ENCODE measurements around the gene ADAMTS18.

The ADAMTS18 gene

DNA sequence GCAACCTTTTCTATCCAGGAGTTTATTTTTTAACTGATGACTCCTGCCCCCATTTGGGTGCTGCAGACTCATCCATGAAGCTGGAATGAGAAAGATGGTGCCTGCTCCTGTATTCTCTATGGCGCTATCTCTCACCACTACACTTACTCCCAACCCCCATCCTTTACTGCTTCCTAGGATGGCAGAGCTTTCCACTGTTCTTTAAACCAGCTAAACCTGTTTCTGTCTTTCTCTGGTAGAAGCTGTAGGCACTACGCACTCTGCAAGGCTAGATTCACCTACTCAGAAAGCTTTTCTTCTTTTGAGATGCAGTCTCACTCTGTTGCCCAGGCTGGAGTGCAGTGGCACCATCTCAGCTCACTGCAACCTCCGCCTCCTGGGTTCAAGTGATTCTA is 47.0 kb downstream of the ADAMTS18 start:
- Histone ChIP-seq H3K4me1 (ENCODE audit: control insufficient read depth, insufficient read depth, low read length) (no peaks in the 10 kb centered on the region), H3K4me2 (ENCODE audit: low read length) (no peak overlapping the region), H3K4me3 (ENCODE audit: low read length) (no peak overlapping the region)

DNA sequence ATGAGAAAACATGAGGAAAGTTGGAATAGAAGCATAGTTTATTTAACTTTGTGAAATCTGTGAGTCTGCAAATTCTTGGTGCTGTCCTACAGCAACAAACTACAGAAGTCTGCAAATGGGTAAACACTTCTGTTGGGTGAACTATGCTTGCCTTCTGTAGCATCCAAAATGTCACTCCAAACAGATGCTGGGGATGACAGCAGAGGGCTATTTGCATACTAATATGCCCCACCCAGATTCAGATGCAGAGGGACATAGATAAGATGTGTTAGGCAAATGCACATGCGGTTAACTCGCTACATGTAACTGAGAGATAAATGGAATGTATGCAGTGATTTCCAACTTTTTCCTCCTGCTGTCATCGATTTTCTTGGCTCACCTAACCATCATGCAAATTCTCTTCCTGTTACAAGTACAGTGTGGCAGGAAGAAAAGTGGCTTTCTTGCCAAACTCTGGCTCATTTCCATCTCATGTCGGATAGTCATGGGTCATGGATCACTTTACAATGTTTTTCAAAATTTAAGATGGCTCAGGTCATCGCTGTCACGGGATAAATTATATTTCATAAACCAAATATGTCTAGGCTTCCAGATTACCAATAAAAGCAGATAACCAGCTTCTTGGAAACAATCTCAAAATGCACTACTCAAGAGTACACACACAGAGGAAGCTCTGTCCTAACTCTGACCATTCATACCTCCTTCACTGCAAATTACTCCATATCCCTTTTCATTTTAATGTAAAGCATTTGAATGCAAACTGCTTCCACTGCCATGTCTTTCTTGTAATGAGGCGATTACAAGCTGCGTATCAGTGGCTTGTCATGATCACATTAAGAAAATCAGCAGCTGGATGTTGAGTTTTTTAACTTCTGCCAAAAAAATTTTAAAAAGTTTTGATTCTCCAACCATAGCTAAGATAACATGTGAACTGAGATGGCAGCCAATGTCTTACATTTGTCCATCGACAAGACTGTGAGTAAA is 47.7 kb downstream of the ADAMTS18 start:
- no peak overlapping the region for H3K4me2 ChIP-seq (ENCODE audit: low read length)
- H3K27me3 ChIP-seq (ENCODE audit: control insufficient read depth, insufficient read depth, low read length) = peaks cover 3% of the 10 kb centered on the region
- no peaks in the 10 kb centered on the region for H3K4me1 ChIP-seq (ENCODE audit: control insufficient read depth, insufficient read depth, low read length)
- H3K9ac ChIP-seq (ENCODE audit: low read depth, low read length) = no peak overlapping the region
- H3K4me3 ChIP-seq (ENCODE audit: low read length) = no peak overlapping the region
- no peaks in the 10 kb centered on the region for H3K9me3 ChIP-seq (replicated peaks; ENCODE audit: low read length)
- H3K36me3 ChIP-seq (ENCODE audit: insufficient read depth, low read length) = no peaks in the 10 kb centered on the region

More for the DNA sequence above, 47.0 kb downstream of the ADAMTS18 start:
- Histone ChIP-seq H3K27me3 (ENCODE audit: control insufficient read depth, insufficient read depth, low read length) (peaks cover 3% of the 10 kb centered on the region), H3K36me3 (ENCODE audit: insufficient read depth, low read length) (no peaks in the 10 kb centered on the region), H3K9ac (ENCODE audit: low read depth, low read length) (no peak overlapping the region), H3K9me3 (replicated peaks; ENCODE audit: low read length) (no peaks in the 10 kb centered on the region)

DNA sequence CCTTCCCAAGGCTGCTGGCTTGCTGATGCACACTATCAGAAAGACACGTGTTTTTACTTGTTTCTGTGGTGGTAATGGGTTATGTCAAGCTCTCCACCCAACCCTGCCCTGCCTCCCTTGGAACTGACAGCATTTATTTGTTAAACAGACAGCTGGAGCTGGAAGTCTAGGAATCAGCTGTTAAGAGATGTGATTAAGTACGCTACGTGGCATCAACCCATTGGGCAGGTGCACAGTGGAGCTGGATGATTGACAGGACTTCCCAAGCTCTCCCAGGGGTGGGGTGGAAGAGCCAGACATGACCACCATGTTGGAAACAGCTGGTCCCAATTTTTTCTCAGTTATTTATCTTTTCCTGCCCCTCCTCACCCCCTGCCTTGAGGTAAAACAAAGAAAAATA is 49.4 kb downstream of the ADAMTS18 start:
- no peak overlapping the region for H3K4me2 ChIP-seq (ENCODE audit: low read length)
- H3K36me3 ChIP-seq (ENCODE audit: insufficient read depth, low read length) = no peaks in the 10 kb centered on the region
- no peak overlapping the region for H3K9ac ChIP-seq (ENCODE audit: low read depth, low read length)
- no peaks in the 10 kb centered on the region for H3K4me1 ChIP-seq (ENCODE audit: control insufficient read depth, insufficient read depth, low read length)
- H3K4me3 ChIP-seq (ENCODE audit: low read length) = no peak overlapping the region
- peaks cover 3% of the 10 kb centered on the region for H3K27me3 ChIP-seq (ENCODE audit: control insufficient read depth, insufficient read depth, low read length)
- H3K9me3 ChIP-seq (replicated peaks; ENCODE audit: low read length) = no peaks in the 10 kb centered on the region

DNA sequence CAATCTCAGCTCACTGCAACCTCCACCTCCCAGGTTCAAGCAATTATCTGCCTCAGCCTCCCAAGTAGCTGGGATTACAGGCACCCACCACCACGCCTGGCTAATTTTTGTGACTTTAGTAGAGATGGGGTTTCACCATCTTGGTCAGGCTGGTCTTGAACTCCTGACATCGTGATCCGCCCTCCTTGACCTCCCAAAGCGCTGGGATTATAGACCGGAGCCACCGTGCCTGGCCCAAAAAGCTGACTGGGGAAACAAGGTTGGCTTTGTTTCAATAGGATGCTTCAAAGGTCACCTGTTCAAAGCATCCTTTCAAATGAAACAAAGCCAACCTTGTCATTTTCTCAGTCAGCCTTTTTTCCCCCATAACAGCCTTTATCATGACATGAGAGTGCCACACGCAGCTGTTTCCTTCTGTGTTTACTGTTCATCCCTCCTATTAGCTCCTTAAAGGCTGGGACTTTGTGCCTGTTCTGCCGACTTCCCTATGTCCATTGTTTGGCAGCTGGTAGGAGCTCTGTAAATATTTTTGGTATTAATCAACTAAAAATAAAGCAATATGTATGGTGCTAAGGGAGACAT is 51.1 kb downstream of the ADAMTS18 start:
- no peak overlapping the region for H3K4me2 ChIP-seq (ENCODE audit: low read length)
- H3K9ac ChIP-seq (ENCODE audit: low read depth, low read length) = no peak overlapping the region
- no peak overlapping the region for H3K4me3 ChIP-seq (ENCODE audit: low read length)
- H3K4me1 ChIP-seq (ENCODE audit: control insufficient read depth, insufficient read depth, low read length) = no peaks in the 10 kb centered on the region
- H3K36me3 ChIP-seq (ENCODE audit: insufficient read depth, low read length) = no peaks in the 10 kb centered on the region
- no peaks in the 10 kb centered on the region for H3K9me3 ChIP-seq (replicated peaks; ENCODE audit: low read length)
- peaks cover 3% of the 10 kb centered on the region for H3K27me3 ChIP-seq (ENCODE audit: control insufficient read depth, insufficient read depth, low read length)

DNA sequence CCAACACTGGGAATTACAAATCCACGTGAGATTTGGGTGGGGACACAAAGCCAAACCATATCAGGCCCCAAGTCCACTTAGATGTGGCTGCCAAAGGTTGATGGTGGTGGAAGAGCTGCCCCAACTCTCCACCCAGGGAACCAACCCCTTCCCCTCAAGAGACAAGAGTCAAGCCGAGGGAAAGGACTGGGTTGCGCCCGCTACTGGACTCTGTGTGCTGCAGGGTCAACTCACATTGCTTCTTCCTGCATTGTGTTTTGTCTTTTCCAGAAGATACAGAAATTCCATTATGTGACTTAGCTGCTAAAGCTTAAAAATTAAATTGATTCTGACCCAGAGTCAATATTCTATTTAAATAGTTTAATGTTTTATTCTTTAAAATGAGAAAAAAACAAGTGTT is 58.5 kb downstream of the ADAMTS18 start:
- Histone ChIP-seq H3K4me2 (ENCODE audit: low read length) (no peak overlapping the region), H3K4me3 (ENCODE audit: low read length) (no peak overlapping the region), H3K9ac (ENCODE audit: low read depth, low read length) (no peak overlapping the region), H3K9me3 (replicated peaks; ENCODE audit: low read length) (no peaks in the 10 kb centered on the region), H3K27me3 (ENCODE audit: control insufficient read depth, insufficient read depth, low read length) (no peaks in the 10 kb centered on the region), H3K4me1 (ENCODE audit: control insufficient read depth, insufficient read depth, low read length) (no peaks in the 10 kb centered on the region), H3K36me3 (ENCODE audit: insufficient read depth, low read length) (no peaks in the 10 kb centered on the region)

DNA sequence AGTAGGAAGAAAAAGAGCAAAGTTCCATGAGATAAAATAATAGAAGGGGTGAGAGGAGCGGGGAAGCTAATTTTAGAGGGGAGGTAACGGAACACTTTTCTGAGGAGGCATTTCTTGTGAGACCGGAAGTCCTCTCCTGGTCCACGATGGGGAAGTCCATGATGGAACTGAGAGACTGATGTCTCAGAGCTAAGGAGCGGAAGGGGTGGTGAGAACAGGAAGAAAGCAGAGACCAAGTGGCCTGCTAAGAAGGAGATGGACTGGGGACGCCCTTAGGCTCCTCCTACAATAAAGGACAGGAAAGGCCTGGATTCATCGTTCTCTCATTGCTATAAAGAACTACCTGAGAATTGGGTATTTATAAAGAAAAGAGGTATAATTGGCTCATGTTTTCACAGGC is 59.4 kb downstream of the ADAMTS18 start:
- Histone ChIP-seq H3K27me3 (ENCODE audit: control insufficient read depth, insufficient read depth, low read length) (no peaks in the 10 kb centered on the region), H3K36me3 (ENCODE audit: insufficient read depth, low read length) (no peaks in the 10 kb centered on the region), H3K4me1 (ENCODE audit: control insufficient read depth, insufficient read depth, low read length) (no peaks in the 10 kb centered on the region), H3K9me3 (replicated peaks; ENCODE audit: low read length) (no peaks in the 10 kb centered on the region), H3K9ac (ENCODE audit: low read depth, low read length) (no peak overlapping the region), H3K4me3 (ENCODE audit: low read length) (no peak overlapping the region), H3K4me2 (ENCODE audit: low read length) (no peak overlapping the region)

DNA sequence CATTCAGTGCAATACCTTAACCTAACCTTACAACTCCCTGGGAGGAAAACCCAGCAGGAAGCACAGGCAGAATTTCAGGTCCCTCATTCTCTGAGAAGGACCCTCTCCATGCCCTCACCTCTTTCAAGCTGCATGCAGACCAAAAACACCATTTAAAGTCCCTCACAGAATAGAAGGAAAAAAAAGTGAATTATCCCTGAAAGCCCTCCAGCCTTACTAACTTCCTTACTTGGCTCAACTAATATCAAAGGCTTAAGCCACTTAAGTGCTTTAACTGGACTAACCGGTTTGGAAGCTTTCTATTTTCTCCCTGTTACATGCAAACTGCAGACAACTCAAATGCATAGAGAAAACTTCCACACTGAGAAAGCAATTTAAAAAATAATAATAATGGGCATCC is 60.5 kb downstream of the ADAMTS18 start:
- H3K4me2 ChIP-seq (ENCODE audit: low read length) = no peak overlapping the region
- no peaks in the 10 kb centered on the region for H3K36me3 ChIP-seq (ENCODE audit: insufficient read depth, low read length)
- no peaks in the 10 kb centered on the region for H3K9me3 ChIP-seq (replicated peaks; ENCODE audit: low read length)
- no peak overlapping the region for H3K4me3 ChIP-seq (ENCODE audit: low read length)
- no peaks in the 10 kb centered on the region for H3K4me1 ChIP-seq (ENCODE audit: control insufficient read depth, insufficient read depth, low read length)
- no peaks in the 10 kb centered on the region for H3K27me3 ChIP-seq (ENCODE audit: control insufficient read depth, insufficient read depth, low read length)
- H3K9ac ChIP-seq (ENCODE audit: low read depth, low read length) = no peak overlapping the region

DNA sequence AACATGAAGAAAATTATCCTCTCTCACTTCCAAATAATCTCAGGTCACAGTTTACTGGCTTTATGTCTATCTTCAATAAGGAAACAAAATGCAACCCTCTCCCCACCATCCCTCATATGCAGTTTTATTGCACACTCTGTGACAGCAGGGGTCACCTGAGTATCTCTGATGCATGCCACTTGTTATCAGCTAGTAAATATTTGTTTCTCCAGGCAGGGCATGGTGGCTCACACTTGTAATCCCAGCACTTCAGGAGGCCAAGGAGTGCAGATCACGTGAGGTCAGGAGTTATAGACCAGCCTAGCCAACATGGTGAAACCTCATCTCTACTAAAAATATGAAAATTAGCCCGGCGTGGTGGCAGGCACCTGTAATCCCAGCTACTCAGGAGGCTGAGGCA is 61.1 kb downstream of the ADAMTS18 start:
- Histone ChIP-seq H3K4me3 (ENCODE audit: low read length) (no peak overlapping the region), H3K9me3 (replicated peaks; ENCODE audit: low read length) (no peaks in the 10 kb centered on the region), H3K4me2 (ENCODE audit: low read length) (no peak overlapping the region), H3K4me1 (ENCODE audit: control insufficient read depth, insufficient read depth, low read length) (no peaks in the 10 kb centered on the region), H3K27me3 (ENCODE audit: control insufficient read depth, insufficient read depth, low read length) (no peaks in the 10 kb centered on the region), H3K9ac (ENCODE audit: low read depth, low read length) (no peak overlapping the region), H3K36me3 (ENCODE audit: insufficient read depth, low read length) (no peaks in the 10 kb centered on the region)

DNA sequence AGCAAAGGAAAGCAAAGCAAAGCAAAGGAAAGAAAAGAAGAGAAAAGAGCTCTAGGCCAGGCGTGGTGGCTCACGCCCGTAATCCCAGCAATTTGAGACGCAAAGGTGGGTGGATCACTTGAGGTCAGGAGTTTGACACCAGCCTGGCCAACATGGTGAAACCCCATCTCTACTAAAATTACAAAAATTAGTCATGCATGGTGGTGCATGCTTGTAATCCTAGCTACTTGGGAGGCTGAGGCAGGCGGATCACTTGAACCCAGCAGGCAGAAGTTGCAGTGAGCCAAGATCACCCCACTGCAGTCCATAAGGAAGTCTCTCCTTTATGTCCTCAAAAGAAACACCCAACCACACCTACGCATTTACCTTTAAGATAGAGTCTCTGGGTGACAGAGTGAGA is 70.1 kb downstream of the ADAMTS18 start:
- Histone ChIP-seq H3K9me3 (replicated peaks; ENCODE audit: low read length) (no peaks in the 10 kb centered on the region), H3K4me1 (ENCODE audit: control insufficient read depth, insufficient read depth, low read length) (no peaks in the 10 kb centered on the region)

DNA sequence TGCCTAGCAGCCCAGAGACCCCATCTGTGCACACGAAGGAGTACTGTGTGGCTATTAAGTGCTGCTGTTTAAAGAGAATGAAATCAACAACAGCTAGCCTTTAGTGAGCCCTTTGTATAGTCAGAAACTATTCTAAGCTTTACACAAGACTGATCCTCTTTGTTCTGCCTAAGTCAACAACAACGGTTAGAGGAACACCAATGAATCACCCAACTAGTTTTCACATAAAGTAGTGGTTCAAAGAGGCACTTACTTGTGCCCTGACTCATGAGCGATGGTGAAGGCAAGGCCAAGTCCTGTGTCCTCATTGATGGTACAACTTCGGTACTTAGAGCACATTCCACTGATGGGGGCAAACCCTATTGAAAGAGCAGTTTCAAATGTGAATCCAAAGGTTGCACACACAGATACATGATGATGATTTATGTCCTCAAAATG is 75.8 kb downstream of the ADAMTS18 start:
- Histone ChIP-seq H3K9ac (ENCODE audit: low read depth, low read length) (no peak overlapping the region), H3K36me3 (ENCODE audit: insufficient read depth, low read length) (no peaks in the 10 kb centered on the region), H3K4me1 (ENCODE audit: control insufficient read depth, insufficient read depth, low read length) (peaks cover 9% of the 10 kb centered on the region), H3K9me3 (replicated peaks; ENCODE audit: low read length) (no peaks in the 10 kb centered on the region), H3K4me2 (ENCODE audit: low read length) (no peak overlapping the region), H3K4me3 (ENCODE audit: low read length) (no peak overlapping the region), H3K27me3 (ENCODE audit: control insufficient read depth, insufficient read depth, low read length) (no peaks in the 10 kb centered on the region)

More for the DNA sequence above, 70.1 kb downstream of the ADAMTS18 start:
- no peak overlapping the region for H3K9ac ChIP-seq (ENCODE audit: low read depth, low read length)
- H3K27me3 ChIP-seq (ENCODE audit: control insufficient read depth, insufficient read depth, low read length) = no peaks in the 10 kb centered on the region
- H3K4me2 ChIP-seq (ENCODE audit: low read length) = no peak overlapping the region
- H3K36me3 ChIP-seq (ENCODE audit: insufficient read depth, low read length) = no peaks in the 10 kb centered on the region
- no peak overlapping the region for H3K4me3 ChIP-seq (ENCODE audit: low read length)

DNA sequence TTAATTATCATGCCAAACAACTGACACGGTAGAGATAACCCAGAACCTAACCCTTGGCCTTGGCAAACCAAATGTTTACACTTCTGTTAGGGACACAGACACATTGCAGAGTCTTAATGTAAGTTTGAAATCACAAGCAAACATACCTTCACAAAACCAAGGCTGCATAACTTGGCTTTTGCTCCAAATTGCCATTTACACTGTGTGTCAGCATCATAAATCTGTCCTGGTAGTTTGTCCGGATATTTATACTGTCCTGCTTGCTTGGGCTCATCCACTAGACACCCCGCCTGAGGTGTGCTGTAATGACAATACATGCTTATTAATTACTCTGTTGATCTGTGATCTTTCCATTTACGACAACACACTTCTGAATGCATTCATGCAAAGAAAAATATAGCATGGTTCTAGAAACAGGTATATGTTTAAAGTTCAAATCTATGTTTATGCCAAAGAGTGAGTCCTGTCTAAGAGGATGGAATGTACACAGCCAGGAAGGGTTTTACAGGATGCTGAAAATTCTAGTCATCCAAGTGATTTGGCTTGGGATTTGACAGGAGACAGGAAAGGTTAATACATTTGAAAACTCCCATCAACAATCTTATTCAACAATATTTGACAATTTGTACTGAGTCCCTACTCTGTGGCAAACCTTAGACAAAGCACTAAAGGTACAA is 81.1 kb downstream of the ADAMTS18 start:
- no peak overlapping the region for H3K4me3 ChIP-seq (ENCODE audit: low read length)
- peaks cover 3% of the 10 kb centered on the region for H3K4me1 ChIP-seq (ENCODE audit: control insufficient read depth, insufficient read depth, low read length)

More for the DNA sequence above, 81.1 kb downstream of the ADAMTS18 start:
- no peak overlapping the region for H3K9ac ChIP-seq (ENCODE audit: low read depth, low read length)
- no peak overlapping the region for H3K4me2 ChIP-seq (ENCODE audit: low read length)
- H3K9me3 ChIP-seq (replicated peaks; ENCODE audit: low read length) = no peaks in the 10 kb centered on the region
- no peaks in the 10 kb centered on the region for H3K36me3 ChIP-seq (ENCODE audit: insufficient read depth, low read length)
- peaks cover 4% of the 10 kb centered on the region for H3K27me3 ChIP-seq (ENCODE audit: control insufficient read depth, insufficient read depth, low read length)
